HepG2 (cell line): Measurements from ENCODE around the gene MBD3L3. TPM values are rescaled to one million over a fixed set of nuclear protein-coding genes. Genes with fewer than 3 reads are reported as not detected.

Source experiments
- BCL3 ChIP-seq: sonication (generic); formaldehyde crosslinking; IDR thresholded peaks from 2 replicates; pipeline ENCODE4 v1.5.1; 2020; ENCODE audit warnings: mild to moderate bottlenecking, missing genetic modification reagents, moderate library complexity
- DDIT3 ChIP-seq: sonication (generic); formaldehyde crosslinking; IDR thresholded peaks from 2 replicates; pipeline ENCODE4 v1.4.0; 2020; ENCODE audit warnings: mild to moderate bottlenecking, missing genetic modification reagents
- EP300 ChIP-seq, 3 experiments: sonication (generic) in 1 of 3; formaldehyde crosslinking in 1 of 3; IDR thresholded peaks; 2 replicates each; pipeline versions ENCODE4 v1.5.1 to v1.6.1; 2011 to 2020; ENCODE audit warnings: low read depth in 2 of 3, low read length in 2 of 3, borderline replicate concordance in 1 of 3, improper control_type of control experiment in 1 of 3, mild to moderate bottlenecking in 1 of 3, missing genetic modification reagents in 1 of 3, moderate library complexity in 1 of 3
- HNF1B ChIP-seq: sonication (generic); formaldehyde crosslinking; IDR thresholded peaks from 2 replicates; pipeline ENCODE4 v1.5.1; 2020; ENCODE audit warnings: mild to moderate bottlenecking, moderate library complexity, missing genetic modification reagents
- HOXA7 ChIP-seq: sonication (generic); formaldehyde crosslinking; IDR thresholded peaks from 2 replicates; pipeline ENCODE4 v1.8.1; 2022; ENCODE audit warnings: mild to moderate bottlenecking, missing genetic modification reagents, moderate library complexity
- KAT8 ChIP-seq: IDR thresholded peaks from 2 replicates; pipeline ENCODE4 v1.6.1; 2016; ENCODE audit warnings: missing genetic modification reagents, missing compliant biosample characterization
- NFKBIZ ChIP-seq: IDR thresholded peaks from 2 replicates; pipeline ENCODE4 v1.6.1; 2018; ENCODE audit warnings: missing genetic modification reagents, missing compliant biosample characterization
- PTBP1 ChIP-seq: fragments of 200-400 bp; formaldehyde crosslinking; IDR thresholded peaks from 2 replicates; pipeline ENCODE4 v1.6.1; 2018; ENCODE audit warnings: low read length, low read depth; ENCODE audit not compliant: poor library complexity, severe bottlenecking
- RFX5 ChIP-seq: IDR thresholded peaks from 2 replicates; pipeline ENCODE4 v1.6.1; 2011; ENCODE audit warnings: low read depth, low read length, improper control_type of control experiment
- SAFB2 ChIP-seq: sonication (generic); formaldehyde crosslinking; IDR thresholded peaks from 2 replicates; pipeline ENCODE4 v1.5.1; 2020; ENCODE audit warnings: missing genetic modification reagents, low read depth, mild to moderate bottlenecking, borderline replicate concordance
- SNRNP70 ChIP-seq: fragments of 200-400 bp; formaldehyde crosslinking; IDR thresholded peaks from 2 replicates; pipeline ENCODE4 v1.6.1; 2017; ENCODE audit warnings: mild to moderate bottlenecking, low read depth, low read length, moderate library complexity
- TERF1 ChIP-seq: sonication (generic); formaldehyde crosslinking; IDR thresholded peaks from 2 replicates; pipeline ENCODE4 v1.8.0; 2022; ENCODE audit warnings: mild to moderate bottlenecking, missing genetic modification reagents, moderate library complexity
- TSC22D2 ChIP-seq: sonication (generic); formaldehyde crosslinking; IDR thresholded peaks from 2 replicates; pipeline ENCODE4 v1.5.1; 2020; ENCODE audit warnings: missing genetic modification reagents, mild to moderate bottlenecking, borderline replicate concordance
- XRCC5 ChIP-seq: fragments of 200-400 bp; formaldehyde crosslinking; optimal IDR thresholded peaks from 2 replicates; pipeline ENCODE3; 2017; ENCODE audit warnings: mild to moderate bottlenecking, low read length
- ZBTB46 ChIP-seq: sonication (generic); formaldehyde crosslinking; IDR thresholded peaks from 2 replicates; pipeline ENCODE4 v1.4.0; 2020; ENCODE audit warnings: mild to moderate bottlenecking, missing genetic modification reagents, borderline replicate concordance
- ZMAT3 ChIP-seq: sonication (generic); formaldehyde crosslinking; conservative IDR thresholded peaks from 2 replicates; pipeline ENCODE4 v1.7.0; 2021; ENCODE audit warnings: missing genetic modification reagents
- ZNF20 ChIP-seq: sonication (generic); formaldehyde crosslinking; IDR thresholded peaks from 2 replicates; pipeline ENCODE4 v1.4.0; 2020; ENCODE audit warnings: mild to moderate bottlenecking, moderate library complexity, missing genetic modification reagents
- ZNF350 ChIP-seq: sonication (generic); formaldehyde crosslinking; IDR thresholded peaks from 2 replicates; pipeline ENCODE4 v1.4.0; 2020; ENCODE audit warnings: mild to moderate bottlenecking, low read depth, missing genetic modification reagents, borderline replicate concordance
- ZNF382 ChIP-seq: sonication (generic); formaldehyde crosslinking; IDR thresholded peaks from 2 replicates; pipeline ENCODE4 v1.5.0; 2020; ENCODE audit warnings: missing genetic modification reagents, mild to moderate bottlenecking, borderline replicate concordance
- ZNF558 ChIP-seq: sonication (generic); formaldehyde crosslinking; IDR thresholded peaks from 2 replicates; pipeline ENCODE4 v1.9.0; 2022; ENCODE audit warnings: mild to moderate bottlenecking, missing genetic modification reagents, borderline replicate concordance
- ZNF567 ChIP-seq: sonication (generic); formaldehyde crosslinking; IDR thresholded peaks from 2 replicates; pipeline ENCODE4 v1.8.1; 2023; ENCODE audit warnings: mild to moderate bottlenecking, missing genetic modification reagents, borderline replicate concordance
- ZSCAN12 ChIP-seq: sonication (generic); formaldehyde crosslinking; IDR thresholded peaks from 2 replicates; pipeline ENCODE4 v1.9.0; 2021; ENCODE audit warnings: mild to moderate bottlenecking, missing genetic modification reagents
- polyA plus RNA-seq, 8 experiments: library from polyadenylated mRNA; depleted of rRNA in 3 of 8; stranded (reverse) in 7 of 8; unstranded in 1 of 8; fragments of >200 nt; fragmentation: Illumina TruSeq in 4 of 8; extraction: Trizol in 4 of 8; gene quantifications; 2 replicates each; pipeline versions ENCODE4 v1.2.1 to v1.2.3, GENCODE V29; 2011 to 2016; ENCODE audit warnings: low read depth in 4 of 8, missing spikeins in 1 of 8, mixed read lengths in 1 of 8; ENCODE audit not compliant: insufficient read depth in 1 of 8
- total RNA-seq, 5 experiments: library from RNA; depleted of rRNA; stranded (reverse); fragments of >200 nt; fragmentation: Illumina TruSeq; extraction: Trizol; gene quantifications; 2 replicates each; pipeline ENCODE4 v1.2.3, GENCODE V29; 2016; ENCODE audit warnings: low read depth in 1 of 5

The MBD3L3 gene
- total and polyA plus RNA-seq, 2 of the 13 experiments (the other 11 are each of a cell fraction or from before 2014, with no cell fraction given): not detected

- TF ChIP-seq TSC22D2 (CRISPR knock-in tag): no peak
- no peak for TF ChIP-seq TERF1 (CRISPR knock-in tag)
- no peak for TF ChIP-seq HOXA7 (CRISPR knock-in tag)
- TF ChIP-seq XRCC5: peak; percentile 34
- no peak for TF ChIP-seq NFKBIZ (CRISPR knock-in tag)
- TF ChIP-seq ZMAT3 (CRISPR knock-in tag): peak; percentile 76; the same call in 1 of the 2 replicates
- peak; percentile 49; the same call in 1 of the 2 replicates for TF ChIP-seq ZNF20 (CRISPR knock-in tag)
- peak; percentile 87 for TF ChIP-seq ZNF350 (CRISPR knock-in tag)
- TF ChIP-seq ZNF382: no peak
- no peak; the same call in 1 of the 2 replicates for TF ChIP-seq BCL3 (CRISPR knock-in tag)
- TF ChIP-seq KAT8 (CRISPR knock-in tag): peak; percentile 96
- TF ChIP-seq EP300 (IDR thresholded peaks at IDR 0.05; ENCODE audit: low read depth in 2 of 2, low read length in 2 of 2): no peak
- no peak for TF ChIP-seq EP300 (CRISPR knock-in tag; IDR thresholded peaks at IDR 0.05; ENCODE audit: borderline replicate concordance)
- no peak for TF ChIP-seq SNRNP70
- 0 out of 2 replicates have a peak, but pooled peaks have one; percentile 25 for TF ChIP-seq ZNF558 (CRISPR knock-in tag)
- no peak for TF ChIP-seq DDIT3 (CRISPR knock-in tag)
- peak; percentile 50 for TF ChIP-seq PTBP1
- no peak for TF ChIP-seq ZBTB46
- no peak; the same call in 1 of the 2 replicates for TF ChIP-seq RFX5
- peak; percentile 81; the same call in 1 of the 2 replicates for TF ChIP-seq ZNF567
- no peak for TF ChIP-seq SAFB2 (CRISPR knock-in tag)
- TF ChIP-seq ZSCAN12: no peak
- peak; percentile 83 for TF ChIP-seq HNF1B (CRISPR knock-in tag)
Measured at GRCh38 chr19:7069042-7069903, 10.8 kb upstream of the MBD3L3 start, which contains the start of gene ZNF557 (continued).
